WTC11 (cell line): ENCODE results near the gene CLN3. TPM values are rescaled to one million over a fixed set of nuclear protein-coding genes. Genes with fewer than 3 reads are reported as not detected.

Experiments used
- ATAC-seq: fragments of 200-7000 bp; cut with Tn5 transposase; 2 replicates; pipeline ENCODE4 v1.10.0; 2021; ENCODE audit warnings: mild to moderate bottlenecking, moderate library complexity
- CTCF ChIA-PET: fragments of 300-600 bp; sonication (Branson Sonifier 250); formaldehyde crosslinking; loops from one replicate; lab custom pipeline; 2021; ENCODE audit warnings: antibody characterized with exemption; lab: Charles Lee
- POLR2A ChIA-PET: fragments of 350-600 bp; sonication (Branson Sonifier 250); formaldehyde crosslinking; loops from one replicate; lab custom pipeline; 2021; ENCODE audit warnings: antibody characterized with exemption; lab: Charles Lee
- DNase-seq: peaks from one replicate; pipeline ENCODE4 v3.0.0; 2021; ENCODE audit warnings: low spot score
- H3K27ac Mint-ChIP-seq: 2 replicates; pipeline ENCODE4 v1.8.0; 2021; ENCODE audit warnings: mixed read lengths
- H3K27me3 Mint-ChIP-seq: 2 replicates; pipeline ENCODE4 v1.8.0; 2021; ENCODE audit warnings: low read depth, mild to moderate bottlenecking, moderate library complexity, mixed read lengths
- H3K36me3 Mint-ChIP-seq: 2 replicates; pipeline ENCODE4 v1.8.0; 2021; ENCODE audit warnings: mixed read lengths
- H3K4me1 Mint-ChIP-seq: 2 replicates; pipeline ENCODE4 v1.8.0; 2022; ENCODE audit warnings: mixed read lengths
- H3K4me3 Mint-ChIP-seq: 2 replicates; pipeline ENCODE4 v1.8.0; 2021; ENCODE audit warnings: mild to moderate bottlenecking, moderate library complexity, mixed read lengths
- H3K9me3 Mint-ChIP-seq: 2 replicates; pipeline ENCODE4 v1.8.0; 2021; ENCODE audit warnings: mixed read lengths
- ATF3 ChIP-seq: sonication (generic); formaldehyde crosslinking; conservative IDR thresholded peaks from 2 replicates; pipeline ENCODE4 v1.8.1; 2022; ENCODE audit warnings: mild to moderate bottlenecking, missing genetic modification reagents
- ATF6 ChIP-seq: sonication (generic); formaldehyde crosslinking; IDR thresholded peaks from 2 replicates; pipeline ENCODE4 v1.8.1; 2023; ENCODE audit warnings: mild to moderate bottlenecking, missing genetic modification reagents
- ESRRA ChIP-seq: sonication (generic); formaldehyde crosslinking; IDR thresholded peaks from 2 replicates; pipeline ENCODE4 v1.8.1; 2022; ENCODE audit warnings: mild to moderate bottlenecking, missing genetic modification reagents, borderline replicate concordance
- FOXP1 ChIP-seq: sonication (generic); formaldehyde crosslinking; IDR thresholded peaks from 2 replicates; pipeline ENCODE4 v1.8.0; 2022; ENCODE audit warnings: missing genetic modification reagents, mild to moderate bottlenecking, moderate library complexity, borderline replicate concordance
- GABPB1 ChIP-seq: sonication (generic); formaldehyde crosslinking; IDR thresholded peaks from 2 replicates; pipeline ENCODE4 v1.8.1; 2023; ENCODE audit warnings: mild to moderate bottlenecking, missing genetic modification reagents
- JUN ChIP-seq: sonication (generic); formaldehyde crosslinking; IDR thresholded peaks from 2 replicates; pipeline ENCODE4 v1.8.0; 2023; ENCODE audit warnings: mild to moderate bottlenecking, missing genetic modification reagents
- NFATC4 ChIP-seq: fragments of 250-450 bp; sonication (Bioruptor Pico); IDR thresholded peaks from 2 replicates; pipeline ENCODE4 v1.9.0; 2021; ENCODE audit warnings: mild to moderate bottlenecking
- NFE2L1 ChIP-seq: sonication (generic); formaldehyde crosslinking; IDR thresholded peaks from 2 replicates; pipeline ENCODE4 v1.8.1; 2023; ENCODE audit warnings: missing genetic modification reagents
- NR1H2 ChIP-seq: sonication (generic); formaldehyde crosslinking; IDR thresholded peaks from 2 replicates; pipeline ENCODE4 v1.9.0; 2021; ENCODE audit warnings: mild to moderate bottlenecking, moderate library complexity, missing genetic modification reagents
- OVOL2 ChIP-seq: fragments of 250-450 bp; sonication (Bioruptor Pico); IDR thresholded peaks from 2 replicates; pipeline ENCODE4 v1.9.0; 2021; ENCODE audit warnings: mild to moderate bottlenecking, borderline replicate concordance
- SMAD4 ChIP-seq: sonication (generic); formaldehyde crosslinking; IDR thresholded peaks from 2 replicates; pipeline ENCODE4 v1.8.0; 2022; ENCODE audit warnings: mild to moderate bottlenecking, missing genetic modification reagents
- SOX15 ChIP-seq: fragments of 250-450 bp; sonication (Bioruptor Pico); IDR thresholded peaks from 2 replicates; pipeline ENCODE4 v1.9.0; 2021; ENCODE audit warnings: mild to moderate bottlenecking
- TP53 ChIP-seq: sonication (generic); formaldehyde crosslinking; IDR thresholded peaks from 2 replicates; pipeline ENCODE4 v1.8.1; 2023; ENCODE audit warnings: mild to moderate bottlenecking, missing genetic modification reagents
- ZBTB21 ChIP-seq: sonication (generic); formaldehyde crosslinking; IDR thresholded peaks from 2 replicates; pipeline ENCODE4 v1.8.1; 2023; ENCODE audit warnings: mild to moderate bottlenecking, missing genetic modification reagents, borderline replicate concordance
- ZNF281 ChIP-seq: sonication (generic); formaldehyde crosslinking; IDR thresholded peaks from 2 replicates; pipeline ENCODE4 v1.8.0; 2023; ENCODE audit warnings: mild to moderate bottlenecking, missing genetic modification reagents
- ZNF512 ChIP-seq: sonication (generic); formaldehyde crosslinking; IDR thresholded peaks from 2 replicates; pipeline ENCODE4 v1.8.1; 2022; ENCODE audit warnings: missing genetic modification reagents, borderline replicate concordance
- ZNF532 ChIP-seq: fragments of 250-450 bp; sonication (Bioruptor Pico); IDR thresholded peaks from 2 replicates; pipeline ENCODE4 v1.9.0; 2021; ENCODE audit warnings: mild to moderate bottlenecking, borderline replicate concordance
- total RNA-seq: library from RNA; stranded (reverse); gene quantifications from 3 replicates; pipeline ENCODE4 v1.2.3, GENCODE V29; 2021
- TF ChIP-seq, protein P1 (sequence below): sonication (generic); formaldehyde crosslinking; IDR thresholded peaks from 2 replicates; pipeline ENCODE4 v1.8.1; 2022; ENCODE audit warnings: low read depth, mild to moderate bottlenecking, moderate library complexity, missing genetic modification reagents, borderline replicate concordance

The CLN3 gene
- total RNA-seq, 1 experiment from 2014 or later = 23.9 TPM

GRCh38 chr16:28497386-28497785 is 5.5 kb upstream of the CLN3 start (continued):
- TF ChIP-seq ZNF281 (CRISPR knock-in tag) (no peak), GABPB1 (CRISPR knock-in tag) (no peak)

- Mint-ChIP-seq H3K36me3 (no peaks in the 10 kb centered on the region), H3K4me1 (no peaks in the 10 kb centered on the region), H3K9me3 (no peaks in the 10 kb centered on the region), H3K27me3 (peaks cover 20% of the 10 kb centered on the region), H3K27ac (no peak overlapping the region), H3K4me3 (no peak overlapping the region)
- ATAC-seq (no peak), DNase-seq (no peak)
- TF ChIP-seq ZBTB21 (no peak), FOXP1 (CRISPR knock-in tag) (no peak), ESRRA (no peak), NR1H2 (CRISPR knock-in tag) (no peak)
- CTCF ChIA-PET = no interaction called here
- POLR2A ChIA-PET = no interaction called here
Observed at GRCh38 chr16:28496844-28497243, 5.0 kb upstream of the CLN3 start.

DNA sequence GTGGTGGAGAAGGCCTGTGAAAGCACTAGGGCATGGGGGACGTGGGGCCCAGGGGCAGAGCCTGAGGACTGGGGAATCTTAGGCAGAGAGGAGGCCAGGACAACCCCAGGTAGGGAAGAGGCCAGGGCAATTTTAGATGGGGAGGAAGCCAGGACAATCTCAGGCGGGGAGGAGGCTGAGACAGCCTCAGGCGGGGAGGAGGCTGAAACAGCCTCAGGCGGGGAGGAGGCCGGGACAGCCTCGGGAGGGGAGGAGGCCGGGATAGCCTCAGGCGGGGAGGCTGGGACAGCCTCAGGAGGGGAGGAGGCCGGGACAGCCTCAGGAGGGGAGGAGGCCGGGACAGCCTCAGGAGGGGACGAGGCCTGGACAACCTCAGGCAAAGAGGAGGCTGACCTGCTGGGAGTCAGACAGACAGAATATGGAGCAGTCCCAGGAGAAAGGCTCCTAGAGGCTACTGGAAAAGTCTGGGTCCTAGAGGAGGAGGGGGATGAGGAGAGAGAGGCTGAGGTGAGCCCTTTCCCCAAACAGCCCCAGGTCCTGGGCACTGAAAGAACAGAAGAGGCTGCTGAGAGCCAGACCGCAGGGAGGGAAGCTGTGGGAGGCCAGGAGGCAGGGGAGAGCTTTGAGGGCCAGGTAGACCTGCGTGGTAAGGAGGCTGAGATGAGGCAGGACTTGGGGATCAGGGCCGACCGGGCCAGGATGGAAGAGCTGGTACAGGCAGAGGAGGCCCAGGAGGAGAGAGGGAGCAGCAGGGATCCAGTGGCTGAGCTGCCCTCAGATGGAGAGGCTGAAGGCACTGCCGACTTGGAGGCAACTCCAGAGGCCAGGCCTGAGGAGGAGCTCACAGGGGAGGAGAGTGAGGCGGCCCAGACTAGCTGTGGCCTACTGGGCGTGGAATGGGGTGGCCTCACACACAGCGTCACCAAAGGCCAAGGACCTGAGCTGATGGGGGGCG is 4.2 kb upstream of the CLN3 start:
- Mint-ChIP-seq H3K4me1 (no peaks in the 10 kb centered on the region), H3K9me3 (no peaks in the 10 kb centered on the region), H3K27ac (no peak overlapping the region), H3K27me3 (peaks cover 20% of the 10 kb centered on the region), H3K4me3 (no peak overlapping the region), H3K36me3 (no peaks in the 10 kb centered on the region)
- DNase-seq = no peak
- CTCF ChIA-PET = interaction anchor here (0.6 kb wide), 1 partner anchor 24 kb away, joined by 4 read pairs; the partner anchor contains the start of gene NPIPB7
- no peak for ATAC-seq
- POLR2A ChIA-PET = no interaction called here
- no peak for TF ChIP-seq ZNF512 (CRISPR knock-in tag)
- TF ChIP-seq, protein P1, sequence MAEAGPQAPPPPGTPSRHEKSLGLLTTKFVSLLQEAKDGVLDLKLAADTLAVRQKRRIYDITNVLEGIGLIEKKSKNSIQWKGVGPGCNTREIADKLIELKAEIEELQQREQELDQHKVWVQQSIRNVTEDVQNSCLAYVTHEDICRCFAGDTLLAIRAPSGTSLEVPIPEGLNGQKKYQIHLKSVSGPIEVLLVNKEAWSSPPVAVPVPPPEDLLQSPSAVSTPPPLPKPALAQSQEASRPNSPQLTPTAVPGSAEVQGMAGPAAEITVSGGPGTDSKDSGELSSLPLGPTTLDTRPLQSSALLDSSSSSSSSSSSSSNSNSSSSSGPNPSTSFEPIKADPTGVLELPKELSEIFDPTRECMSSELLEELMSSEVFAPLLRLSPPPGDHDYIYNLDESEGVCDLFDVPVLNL (CRISPR knock-in tag) = no peak
- TF ChIP-seq ZNF532 = no peak
- TF ChIP-seq JUN (CRISPR knock-in tag) = no peak
- no peak for TF ChIP-seq OVOL2
- TF ChIP-seq NFATC4 (CRISPR knock-in tag) = no peak
- TF ChIP-seq TP53 (CRISPR knock-in tag) = no peak
- no peak for TF ChIP-seq SOX15 (CRISPR knock-in tag)
- no peak for TF ChIP-seq NFE2L1 (CRISPR knock-in tag)
- no peak for TF ChIP-seq SMAD4 (CRISPR knock-in tag)
- TF ChIP-seq ATF3 = no peak
- no peak for TF ChIP-seq NR1H2 (CRISPR knock-in tag)
- no peak for TF ChIP-seq ATF6 (CRISPR knock-in tag)
